NT2/D1 (cell line): ENCODE measurements around the gene ELMO3.
A peak's percentile ranks its signal among the peaks of the same experiment; 100 is the strongest.

Experiments used
- DNase-seq: peaks from one replicate; pipeline ENCODE4 v3.0.0-alpha.2; 2011; ENCODE audit warnings: low read depth, low spot score
- H3K27me3 ChIP-seq: 2 replicates; pipeline ENCODE4 v1.6.0; 2011; ENCODE audit warnings: mild to moderate bottlenecking; ENCODE audit not compliant: insufficient read length, insufficient read depth
- H3K36me3 ChIP-seq: 2 replicates; pipeline ENCODE4 v1.6.1; 2011; ENCODE audit warnings: mild to moderate bottlenecking, low read length, mixed read lengths; ENCODE audit not compliant: insufficient read depth, insufficient read length
- H3K4me1 ChIP-seq: 2 replicates; pipeline ENCODE4 v1.5.1; 2011; ENCODE audit not compliant: insufficient read depth, insufficient read length
- H3K4me3 ChIP-seq: 2 replicates; pipeline ENCODE4 v1.5.1; 2011; ENCODE audit warnings: low read depth; ENCODE audit not compliant: insufficient read length
- H3K9ac ChIP-seq: 2 replicates; pipeline ENCODE4 v1.6.0; 2011; ENCODE audit warnings: low read depth; ENCODE audit not compliant: insufficient read length
- H3K9me3 ChIP-seq: 2 replicates; pipeline ENCODE4 v1.5.1; 2011; ENCODE audit warnings: mild to moderate bottlenecking, low read length; ENCODE audit not compliant: insufficient read depth
- SUZ12 ChIP-seq: IDR thresholded peaks from 2 replicates; pipeline ENCODE4 v1.6.1; 2011; ENCODE audit not compliant: insufficient read length, insufficient read depth; ENCODE audit errors: extremely low read depth
- YY1 ChIP-seq: IDR thresholded peaks from 2 replicates; pipeline ENCODE4 v1.6.1; 2011; ENCODE audit not compliant: insufficient read length, insufficient read depth
- ZNF274 ChIP-seq: IDR thresholded peaks from 2 replicates; pipeline ENCODE4 v1.6.1; 2011; ENCODE audit warnings: mild to moderate bottlenecking, low read depth, low read length

The ELMO3 gene

GRCh38 chr16:67230809-67231660, 32.1 kb downstream of the ELMO3 start:
- TF ChIP-seq SUZ12: no peak
- no peak for TF ChIP-seq ZNF274
- TF ChIP-seq YY1: no peak
- peaks cover 77% of the 10 kb centered on the region for H3K36me3 ChIP-seq
- peaks cover 9% of the 10 kb centered on the region for H3K4me1 ChIP-seq
- no peak overlapping the region for H3K4me3 ChIP-seq
- H3K27me3 ChIP-seq: peaks cover under 1% of the 10 kb centered on the region
- no peak for DNase-seq
- no peak overlapping the region for H3K9ac ChIP-seq
- no peaks in the 10 kb centered on the region for H3K9me3 ChIP-seq

DNA sequence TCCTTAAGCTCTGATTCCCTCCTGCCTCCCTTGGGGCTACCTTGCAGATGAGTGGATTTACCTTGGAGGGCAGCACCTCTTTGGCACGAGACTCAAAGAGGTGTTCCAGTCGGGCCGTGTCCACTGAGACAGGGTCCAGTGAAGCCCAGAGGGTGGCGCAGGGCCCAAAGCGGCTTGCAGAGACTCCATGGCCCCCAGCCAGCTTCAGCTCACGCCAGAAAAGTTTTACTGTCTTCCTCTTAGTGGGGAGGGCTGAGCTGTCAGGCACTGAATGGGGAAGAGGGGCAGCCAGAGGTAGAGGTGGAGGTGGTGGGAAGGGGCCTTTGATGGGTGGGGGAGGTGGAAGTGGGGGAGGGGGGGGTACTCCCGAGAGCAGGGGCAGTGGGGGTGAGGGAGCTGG, 34.7 kb downstream of the ELMO3 start:
- Histone ChIP-seq H3K27me3 (no peaks in the 10 kb centered on the region), H3K4me3 (no peak overlapping the region), H3K9ac (peak overlapping the region; percentile 32), H3K4me1 (peaks cover 8% of the 10 kb centered on the region), H3K9me3 (no peaks in the 10 kb centered on the region), H3K36me3 (peaks cover 90% of the 10 kb centered on the region)
- TF ChIP-seq YY1: no peak
- TF ChIP-seq ZNF274: no peak
- no peak for TF ChIP-seq SUZ12
- DNase-seq: no peak

GRCh38 chr16:67234180-67234597, 35.3 kb downstream of the ELMO3 start:
- no peak for TF ChIP-seq SUZ12
- TF ChIP-seq YY1: no peak
- no peak for TF ChIP-seq ZNF274
- Histone ChIP-seq H3K4me3 (no peak overlapping the region), H3K36me3 (peaks cover 90% of the 10 kb centered on the region), H3K27me3 (no peaks in the 10 kb centered on the region), H3K9ac (peak overlapping the region; percentile 32), H3K9me3 (no peaks in the 10 kb centered on the region), H3K4me1 (peaks cover 8% of the 10 kb centered on the region)
- DNase-seq: no peak

GRCh38 chr16:67235816-67236562, 37.1 kb downstream of the ELMO3 start:
- peak overlapping the region; percentile 58 for H3K9ac ChIP-seq
- no peaks in the 10 kb centered on the region for H3K9me3 ChIP-seq
- H3K36me3 ChIP-seq: peaks cover 80% of the 10 kb centered on the region
- no peak for DNase-seq
- TF ChIP-seq ZNF274: no peak
- TF ChIP-seq YY1: no peak
- TF ChIP-seq SUZ12: no peak
- no peak overlapping the region for H3K4me3 ChIP-seq
- peaks cover 14% of the 10 kb centered on the region for H3K4me1 ChIP-seq
- no peaks in the 10 kb centered on the region for H3K27me3 ChIP-seq

GRCh38 chr16:67236563-67237395, 37.8 kb downstream of the ELMO3 start:
- DNase-seq: peak; percentile 68
- Histone ChIP-seq H3K9me3 (no peaks in the 10 kb centered on the region), H3K36me3 (peaks cover 72% of the 10 kb centered on the region), H3K4me3 (no peak overlapping the region), H3K9ac (peak overlapping the region; percentile 2), H3K4me1 (peaks cover 19% of the 10 kb centered on the region), H3K27me3 (no peaks in the 10 kb centered on the region)
- TF ChIP-seq SUZ12: no peak
- TF ChIP-seq ZNF274: no peak

- H3K9me3 ChIP-seq: no peaks in the 10 kb centered on the region
- peaks cover 24% of the 10 kb centered on the region for H3K4me1 ChIP-seq
- H3K9ac ChIP-seq: no peak overlapping the region
- TF ChIP-seq ZNF274: no peak
- no peak for TF ChIP-seq YY1
- no peak for TF ChIP-seq SUZ12
- peaks cover 67% of the 10 kb centered on the region for H3K36me3 ChIP-seq
- no peak for DNase-seq
- no peak overlapping the region for H3K4me3 ChIP-seq
- no peaks in the 10 kb centered on the region for H3K27me3 ChIP-seq
Measured at GRCh38 chr16:67237396-67238277, 38.7 kb downstream of the ELMO3 start.
